HFFc6 (cell line): ENCODE results near the gene ATG2B. TPM values are rescaled to one million over a fixed set of nuclear protein-coding genes. Genes with fewer than 3 reads are reported as not detected.
"Not testable (repeated sequence)": the region's sequence is repeated elsewhere in the genome, so short reads cannot be mapped to it uniquely, and the experiment has no call there.

Experiments
- DNase-seq: peaks from one replicate; pipeline ENCODE4 v3.0.0-alpha.2; 2018
- H3K27ac Mint-ChIP-seq: 2 replicates; pipeline ENCODE4 v1.8.0; 2020; ENCODE audit warnings: mild to moderate bottlenecking, mixed read lengths
- H3K27me3 Mint-ChIP-seq: 2 replicates; pipeline ENCODE4 v1.8.0; 2021; ENCODE audit warnings: mild to moderate bottlenecking, moderate library complexity, mixed read lengths; ENCODE audit not compliant: insufficient read depth
- H3K36me3 Mint-ChIP-seq: 2 replicates; pipeline ENCODE4 v1.8.0; 2021; ENCODE audit warnings: low read depth, mixed read lengths
- H3K4me1 Mint-ChIP-seq: 2 replicates; pipeline ENCODE4 v1.8.0; 2020; ENCODE audit warnings: low read depth, mixed read lengths
- H3K4me3 Mint-ChIP-seq: 2 replicates; pipeline ENCODE4 v1.8.0; 2020; ENCODE audit warnings: mild to moderate bottlenecking, moderate library complexity, mixed read lengths
- H3K9me3 Mint-ChIP-seq: 2 replicates; pipeline ENCODE4 v1.8.0; 2020; ENCODE audit warnings: mild to moderate bottlenecking, mixed read lengths
- CTCF ChIP-seq: fragments of 200-600 bp; sonication (generic); IDR thresholded peaks from 2 replicates; pipeline ENCODE4 v1.5.0; 2021; ENCODE audit warnings: antibody characterized with exemption, mild to moderate bottlenecking
- total RNA-seq, 6 experiments: library from RNA; stranded (reverse); fragmentation: NEBNext Ultra II Directional; extraction: Animal tissue kit (Norgen Biotek cat#: 25700); gene quantifications; 2 replicates in 1 of 6; 3 replicates in 5 of 6; pipeline ENCODE4 v1.2.3, GENCODE V29; 2021

The ATG2B gene
- total RNA-seq, 6 experiments from 2014 or later, result 13.1 to 17.7 (median 15.9) TPM

GRCh38 chr14:96247031-96247430, 116.1 kb downstream of the ATG2B start:
- Mint-ChIP-seq H3K9me3 (no peaks in the 10 kb centered on the region), H3K4me1 (peaks cover 70% of the 10 kb centered on the region), H3K36me3 (peaks cover 27% of the 10 kb centered on the region), H3K4me3 (no peak overlapping the region), H3K27me3 (peaks cover 3% of the 10 kb centered on the region; the same call in 1 of the 2 replicates), H3K27ac (peak overlapping the region; percentile 93)
- no peak for DNase-seq
- TF ChIP-seq CTCF, result no peak

- peaks cover 3% of the 10 kb centered on the region; the same call in 1 of the 2 replicates for H3K27me3 Mint-ChIP-seq
- H3K9me3 Mint-ChIP-seq, result no peaks in the 10 kb centered on the region
- no peak overlapping the region; the same call in 1 of the 2 replicates for H3K4me3 Mint-ChIP-seq
- DNase-seq, result peak; percentile 93
- peaks cover 26% of the 10 kb centered on the region for H3K36me3 Mint-ChIP-seq
- peak overlapping the region; percentile 93 for H3K27ac Mint-ChIP-seq
- no peak for TF ChIP-seq CTCF
- peaks cover 65% of the 10 kb centered on the region for H3K4me1 Mint-ChIP-seq
These were observed 116.6 kb downstream of the ATG2B start for GRCh38 chr14:96246539-96246847.

GRCh38 chr14:96245710-96246538, 117.2 kb downstream of the ATG2B start:
- TF ChIP-seq CTCF, result peak; percentile 21; the same call in 1 of the 2 replicates
- peak; percentile 33 for DNase-seq
- Mint-ChIP-seq H3K36me3 (peaks cover 26% of the 10 kb centered on the region), H3K27ac (peak overlapping the region; percentile 93), H3K4me3 (peak overlapping the region; percentile 13), H3K4me1 (peaks cover 59% of the 10 kb centered on the region), H3K9me3 (no peaks in the 10 kb centered on the region), H3K27me3 (peaks cover 3% of the 10 kb centered on the region; the same call in 1 of the 2 replicates)

GRCh38 chr14:96245074-96245473, 118.1 kb downstream of the ATG2B start:
- Mint-ChIP-seq H3K27ac (peak overlapping the region; percentile 32; the same call in 1 of the 2 replicates), H3K4me1 (peaks cover 50% of the 10 kb centered on the region), H3K36me3 (peaks cover 30% of the 10 kb centered on the region)
- H3K9me3 Mint-ChIP-seq, H3K27me3 Mint-ChIP-seq, H3K4me3 Mint-ChIP-seq, DNase-seq: not testable (repeated sequence)

- TF ChIP-seq CTCF, result no peak
- no peaks in the 10 kb centered on the region for H3K9me3 Mint-ChIP-seq
- H3K27me3 Mint-ChIP-seq, result peaks cover 8% of the 10 kb centered on the region
- peaks cover 42% of the 10 kb centered on the region for H3K4me1 Mint-ChIP-seq
- no peak overlapping the region for H3K27ac Mint-ChIP-seq
- no peak for DNase-seq
- no peak overlapping the region for H3K4me3 Mint-ChIP-seq
- H3K36me3 Mint-ChIP-seq, result peaks cover 30% of the 10 kb centered on the region
These were observed 119.4 kb downstream of the ATG2B start for GRCh38 chr14:96243785-96244184.

- H3K9me3 Mint-ChIP-seq, result no peaks in the 10 kb centered on the region
- no peak overlapping the region for H3K4me3 Mint-ChIP-seq
- H3K27me3 Mint-ChIP-seq, result peaks cover 8% of the 10 kb centered on the region
- DNase-seq, result no peak
- no peak for TF ChIP-seq CTCF
- H3K4me1 Mint-ChIP-seq, result peaks cover 27% of the 10 kb centered on the region
- no peak overlapping the region for H3K27ac Mint-ChIP-seq
- H3K36me3 Mint-ChIP-seq, result peaks cover 30% of the 10 kb centered on the region
These were observed 121.0 kb downstream of the ATG2B start for GRCh38 chr14:96242126-96242525.
